HG02981 (cell line): ENCODE results near the gene IFI16.
A peak's percentile ranks its signal among the peaks of the same experiment; 100 is the strongest.
"Not testable (repeated sequence)": the region's sequence is repeated elsewhere in the genome, so short reads cannot be mapped to it uniquely, and the experiment has no call there.

Experiments used
- ATAC-seq: cut with Tn5 transposase; IDR thresholded peaks from one replicate; pipeline ENCODE4 v1.9.1; 2021; ENCODE audit warnings: mild to moderate bottlenecking, moderate library complexity; ENCODE audit not compliant: unreplicated experiment

IFI16 gene

GRCh38 chr1:159006210-159006807, 3.4 kb upstream of the IFI16 start:
- not testable (repeated sequence) for ATAC-seq

GRCh38 chr1:159007726-159008125, 2.0 kb upstream of the IFI16 start:
- no peak for ATAC-seq

- peak; percentile 81 for ATAC-seq
Measured at GRCh38 chr1:159008744-159009188, 941 bp upstream of the IFI16 start.

GRCh38 chr1:159009287-159009686, 420 bp upstream of the IFI16 start:
- no peak for ATAC-seq

- no peak for ATAC-seq
Measured at GRCh38 chr1:159010391-159010790, 684 bp downstream of the IFI16 start.

GRCh38 chr1:159011001-159011400, 1.3 kb downstream of the IFI16 start:
- ATAC-seq = not testable (repeated sequence)

GRCh38 chr1:159011751-159012150, 2.0 kb downstream of the IFI16 start:
- ATAC-seq = no peak

- ATAC-seq = peak; percentile 31
Measured at GRCh38 chr1:159012495-159012894, 2.8 kb downstream of the IFI16 start.

GRCh38 chr1:159014003-159014571, 4.4 kb downstream of the IFI16 start:
- ATAC-seq = no peak

GRCh38 chr1:159014851-159015250, 5.1 kb downstream of the IFI16 start:
- no peak for ATAC-seq

- ATAC-seq = peak; percentile 96
Measured at GRCh38 chr1:159015440-159015909, 5.8 kb downstream of the IFI16 start.

- ATAC-seq = no peak
Measured at GRCh38 chr1:159023723-159024122, 14.0 kb downstream of the IFI16 start.

GRCh38 chr1:159025043-159025442, 15.3 kb downstream of the IFI16 start:
- no peak for ATAC-seq

- ATAC-seq = not testable (repeated sequence)
Measured at GRCh38 chr1:159026841-159027240, 17.1 kb downstream of the IFI16 start.

- no peak for ATAC-seq
Measured at GRCh38 chr1:159030311-159030710, 20.6 kb downstream of the IFI16 start.

GRCh38 chr1:159030877-159031447, 21.3 kb downstream of the IFI16 start:
- ATAC-seq = no peak

- ATAC-seq = no peak
Measured at GRCh38 chr1:159040206-159040605, 30.5 kb downstream of the IFI16 start.

- ATAC-seq = no peak
Measured at GRCh38 chr1:159040893-159041724, 31.4 kb downstream of the IFI16 start.

- ATAC-seq = not testable (repeated sequence)
Measured at GRCh38 chr1:159046486-159046885, 36.8 kb downstream of the IFI16 start.

GRCh38 chr1:159051436-159051835, 41.7 kb downstream of the IFI16 start:
- ATAC-seq = no peak

GRCh38 chr1:159054427-159054826, 44.7 kb downstream of the IFI16 start:
- ATAC-seq = no peak
